GM18517 (cell line): ENCODE results near the gene NUDT5.
"Not testable (repeated sequence)": the region's sequence is repeated elsewhere in the genome, so short reads cannot be mapped to it uniquely, and the experiment has no call there.

Experiments
- ATAC-seq: cut with Tn5 transposase; IDR thresholded peaks from one replicate; pipeline ENCODE4 v1.9.1; 2021; ENCODE audit warnings: mild to moderate bottlenecking, moderate library complexity; ENCODE audit not compliant: unreplicated experiment

Gene NUDT5

DNA sequence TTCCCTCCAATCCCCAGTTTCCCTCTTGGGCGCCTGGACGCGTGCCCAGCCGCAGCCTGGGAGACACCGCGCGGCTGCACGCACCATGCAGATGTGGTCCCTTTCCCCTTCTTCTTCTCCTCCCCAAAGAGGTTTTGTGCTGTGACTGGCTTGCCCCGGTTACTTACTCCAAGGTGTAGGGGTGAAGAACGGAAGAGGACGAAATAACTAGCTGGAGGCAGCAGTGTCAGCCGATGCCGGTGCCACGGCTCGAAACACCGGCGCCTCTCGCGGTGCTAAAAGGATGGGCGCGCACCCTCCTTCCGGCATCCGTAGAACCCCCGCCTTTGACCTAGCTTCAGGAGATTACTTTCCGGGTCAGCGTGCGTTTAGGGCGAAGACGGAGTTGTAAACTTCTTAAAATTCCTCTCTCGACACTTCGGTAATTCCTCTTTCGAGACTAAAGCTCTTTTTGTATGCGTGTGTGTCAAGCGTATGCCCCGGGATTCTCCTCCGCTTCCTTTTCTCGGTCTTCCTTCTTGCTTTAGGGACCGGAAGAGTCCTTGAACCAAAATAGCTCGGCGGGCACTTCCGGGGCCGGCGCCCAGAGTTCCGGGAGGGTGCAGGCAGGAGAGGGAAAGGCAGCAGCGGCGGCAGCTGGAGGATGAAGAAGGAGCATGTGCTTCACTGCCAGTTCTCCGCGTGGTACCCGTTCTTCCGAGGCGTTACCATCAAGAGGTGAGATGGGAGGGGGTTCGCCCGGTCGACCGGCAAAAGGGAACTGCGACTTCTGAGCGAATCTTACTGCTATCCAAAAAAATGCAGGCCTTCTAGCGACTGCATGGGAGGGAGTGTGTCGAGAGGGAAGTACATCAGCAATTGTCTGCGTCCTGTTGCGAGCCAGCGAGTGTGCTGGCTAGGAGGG is at the start of gene NUDT5, which contains the start of gene CDC123:
NUDT5 (minus strand) TSS at position 289 of the 904 bp plus-strand sequence. CDS start 9,600 bp downstream, outside the sequence.
CDC123 (plus strand) TSS at position 586 of the 904 bp plus-strand sequence; CDS start at position 644, 58 bp downstream.
- peak; percentile 81 for ATAC-seq

- no peak for ATAC-seq
Measured at GRCh38 chr10:12243864-12244620, 48.4 kb upstream of the NUDT5 start.

- no peak for ATAC-seq
Measured at GRCh38 chr10:12241810-12242529, 46.3 kb upstream of the NUDT5 start.

- no peak for ATAC-seq
Measured at GRCh38 chr10:12238821-12239220, 43.1 kb upstream of the NUDT5 start.

- ATAC-seq, result no peak
Measured at GRCh38 chr10:12237265-12238220, 41.9 kb upstream of the NUDT5 start.

DNA sequence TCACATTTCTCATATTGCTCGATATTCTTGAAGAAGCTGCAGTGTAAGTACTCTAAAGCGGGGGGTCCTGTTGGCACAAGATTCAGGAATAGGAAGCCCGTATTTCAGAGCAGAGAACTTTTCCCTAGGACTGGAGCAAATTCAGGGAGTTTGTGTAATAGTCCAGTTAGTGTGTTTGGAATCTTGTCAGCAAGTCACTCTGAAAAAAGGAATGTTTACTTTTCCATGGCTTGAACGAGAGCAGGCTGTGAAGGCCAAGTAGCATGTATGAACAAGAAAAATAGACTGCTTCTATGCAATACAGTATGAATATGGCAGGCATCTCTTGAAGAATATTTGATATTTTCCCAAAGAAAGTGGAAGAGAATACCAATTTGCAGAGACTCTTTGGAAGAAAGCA is 40.1 kb upstream of the NUDT5 start:
- no peak for ATAC-seq

- ATAC-seq, result no peak
Measured at GRCh38 chr10:12235116-12235694, 39.5 kb upstream of the NUDT5 start.

DNA sequence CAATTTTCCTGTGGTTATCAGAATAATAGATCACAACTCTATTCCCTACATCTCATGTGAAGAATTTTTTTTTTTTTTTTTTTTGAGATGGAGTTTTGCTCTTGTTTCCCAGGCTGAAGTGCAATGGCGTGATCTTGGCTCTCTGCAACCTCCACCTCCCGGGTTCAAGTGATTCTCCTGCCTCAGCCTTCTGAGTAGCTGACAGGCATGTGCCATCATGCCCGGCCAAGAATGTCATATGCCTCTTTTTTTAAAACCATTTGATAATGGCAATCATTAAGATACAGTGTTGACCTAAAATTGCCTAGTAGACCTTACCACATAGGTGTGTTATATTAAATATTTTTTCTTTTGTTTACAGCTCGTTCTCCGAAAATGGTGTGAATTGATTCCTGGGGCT is 39.0 kb upstream of the NUDT5 start:
- ATAC-seq, result not testable (repeated sequence)

DNA sequence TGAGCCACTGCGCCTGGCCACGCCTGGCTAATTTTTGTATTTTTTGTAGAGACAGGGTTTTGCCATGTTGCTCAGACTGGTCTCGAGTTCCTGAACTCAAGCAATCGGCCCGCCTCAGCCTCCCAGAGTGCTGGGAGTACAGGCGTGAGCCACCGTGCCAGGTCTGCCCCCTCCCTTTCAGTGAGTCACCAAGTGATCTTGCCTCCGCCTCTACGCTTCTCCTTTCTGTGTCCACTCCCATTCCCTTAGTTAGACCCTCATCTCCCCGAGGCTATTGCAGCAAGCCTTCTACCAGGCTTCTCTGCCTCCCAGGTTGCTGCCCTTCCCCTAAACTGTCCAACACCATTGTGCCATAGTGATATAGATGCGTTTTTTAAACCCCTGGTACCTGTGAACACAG is 33.2 kb upstream of the NUDT5 start:
- ATAC-seq, result no peak

- not testable (repeated sequence) for ATAC-seq
Measured at GRCh38 chr10:12226438-12226837, 30.7 kb upstream of the NUDT5 start.

- no peak for ATAC-seq
Measured at GRCh38 chr10:12225444-12225843, 29.8 kb upstream of the NUDT5 start.

- ATAC-seq, result no peak
Measured at GRCh38 chr10:12221323-12222298, 25.9 kb upstream of the NUDT5 start.

GRCh38 chr10:12218991-12219390 is 23.3 kb upstream of the NUDT5 start:
- no peak for ATAC-seq

- ATAC-seq, result no peak
Measured at GRCh38 chr10:12214763-12215218, 19.1 kb upstream of the NUDT5 start.

DNA sequence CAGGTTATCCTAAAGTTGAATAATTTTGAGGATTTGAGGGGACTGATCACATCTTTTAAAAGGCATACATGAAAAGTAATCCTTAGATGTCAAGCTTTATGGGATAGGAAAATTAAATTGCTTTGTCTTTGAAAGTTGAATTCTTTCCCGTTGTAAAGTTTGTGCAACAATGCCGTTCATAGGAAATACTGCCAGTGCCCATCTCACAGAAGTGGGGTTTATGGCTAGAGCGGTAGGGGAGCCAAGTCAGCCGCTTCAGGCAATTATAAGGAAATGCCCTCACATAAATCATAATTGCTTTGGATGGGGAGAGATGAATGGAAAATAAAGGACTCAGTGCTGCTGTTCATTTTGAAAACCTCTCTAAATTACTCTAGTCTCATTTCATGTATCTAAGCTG is 18.4 kb upstream of the NUDT5 start:
- no peak for ATAC-seq

- no peak for ATAC-seq
Measured at GRCh38 chr10:12213621-12214020, 17.9 kb upstream of the NUDT5 start.

- no peak for ATAC-seq
Measured at GRCh38 chr10:12212454-12212853, 16.8 kb upstream of the NUDT5 start.

- no peak for ATAC-seq
Measured at GRCh38 chr10:12208460-12208859, 12.8 kb upstream of the NUDT5 start.
